Fibroblast of lung (primary cell): ENCODE results near the gene MYO1D.

Source experiments
- EZH2 ChIP-seq: IDR thresholded peaks from 2 replicates; pipeline ENCODE4 v1.5.1; 2012; ENCODE audit warnings: low read length, control low read depth, mild to moderate bottlenecking; ENCODE audit errors: missing control alignments
- TF ChIP-seq, protein P1 (sequence below), 2 donors: IDR thresholded peaks in 1 of 2; conservative IDR thresholded peaks in 1 of 2; 1 replicate in 1 of 2; 2 replicates in 1 of 2; pipeline ENCODE4 v1.5.1; 2011 to 2012; ENCODE audit warnings: low read length in 2 of 2, control low read depth in 1 of 2, inconsistent platforms in 1 of 2, low read depth in 1 of 2, mild to moderate bottlenecking in 1 of 2

DNA sequence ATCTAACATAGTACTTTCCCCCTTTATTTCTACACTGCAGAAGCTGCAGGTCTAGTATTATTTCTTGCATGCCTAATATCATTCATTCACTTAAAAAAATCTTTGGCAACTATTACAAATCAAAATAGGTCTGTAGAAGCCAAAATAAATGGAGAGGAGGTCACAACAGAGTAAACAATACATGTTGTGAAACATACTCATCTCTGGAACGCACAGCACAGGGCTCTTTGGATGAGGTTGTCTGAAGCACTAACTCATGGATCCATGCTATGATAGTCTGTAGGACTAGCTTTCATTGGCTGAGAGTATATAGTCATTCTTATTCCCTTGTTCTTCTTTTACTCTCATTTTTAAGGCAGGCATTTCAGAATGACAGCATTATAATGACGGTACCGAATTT, 21.3 kb downstream of the MYO1D start:
- TF ChIP-seq, protein P1, sequence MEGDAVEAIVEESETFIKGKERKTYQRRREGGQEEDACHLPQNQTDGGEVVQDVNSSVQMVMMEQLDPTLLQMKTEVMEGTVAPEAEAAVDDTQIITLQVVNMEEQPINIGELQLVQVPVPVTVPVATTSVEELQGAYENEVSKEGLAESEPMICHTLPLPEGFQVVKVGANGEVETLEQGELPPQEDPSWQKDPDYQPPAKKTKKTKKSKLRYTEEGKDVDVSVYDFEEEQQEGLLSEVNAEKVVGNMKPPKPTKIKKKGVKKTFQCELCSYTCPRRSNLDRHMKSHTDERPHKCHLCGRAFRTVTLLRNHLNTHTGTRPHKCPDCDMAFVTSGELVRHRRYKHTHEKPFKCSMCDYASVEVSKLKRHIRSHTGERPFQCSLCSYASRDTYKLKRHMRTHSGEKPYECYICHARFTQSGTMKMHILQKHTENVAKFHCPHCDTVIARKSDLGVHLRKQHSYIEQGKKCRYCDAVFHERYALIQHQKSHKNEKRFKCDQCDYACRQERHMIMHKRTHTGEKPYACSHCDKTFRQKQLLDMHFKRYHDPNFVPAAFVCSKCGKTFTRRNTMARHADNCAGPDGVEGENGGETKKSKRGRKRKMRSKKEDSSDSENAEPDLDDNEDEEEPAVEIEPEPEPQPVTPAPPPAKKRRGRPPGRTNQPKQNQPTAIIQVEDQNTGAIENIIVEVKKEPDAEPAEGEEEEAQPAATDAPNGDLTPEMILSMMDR (conservative IDR thresholded peaks at IDR 0.05 in 1 of 2, IDR thresholded peaks at IDR 0.05 in 1 of 2; ENCODE audit: low read depth in 1 of 2, low read length in 2 of 2) = no peak
- TF ChIP-seq EZH2 = no peak
